NOMO-1 treated with DMSO at 0.1 percent for 48 hours (cell line): ENCODE results near the gene RTBDN.
A peak's percentile ranks its signal among the peaks of the same experiment; 100 is the strongest.
"Not testable (repeated sequence)": the region's sequence is repeated elsewhere in the genome, so short reads cannot be mapped to it uniquely, and the experiment has no call there.

Experiments used
- DNase-seq: peaks from one replicate; lab custom pipeline; 2025; ENCODE audit not compliant: unreplicated experiment; lab: John Stamatoyannopoulos, UW

The RTBDN gene

GRCh38 chr19:12825254-12826131 is 8.9 kb downstream of the RTBDN start:
- DNase-seq: no peak

DNA sequence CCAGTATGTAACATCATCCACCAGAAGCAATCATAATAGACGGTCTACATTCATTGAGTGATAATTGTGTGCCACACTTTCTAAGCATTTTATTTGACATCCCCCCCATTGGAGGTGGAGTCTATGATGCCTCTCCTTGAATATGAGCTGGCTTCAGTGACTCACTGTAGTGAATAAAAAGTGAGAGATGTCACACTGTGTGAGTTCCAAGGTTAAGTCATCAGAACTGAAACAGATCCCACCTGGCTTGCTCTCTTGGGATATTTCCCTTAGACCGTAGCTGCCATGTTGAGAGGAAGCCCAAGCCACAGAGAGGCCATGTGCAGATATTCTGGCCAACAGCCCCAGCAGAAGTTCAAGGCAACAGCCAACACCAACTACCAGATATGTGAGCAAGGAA is 12.6 kb downstream of the RTBDN start:
- no peak for DNase-seq

- not testable (repeated sequence) for DNase-seq
Observed at GRCh38 chr19:12817810-12818209, 16.6 kb downstream of the RTBDN start.

GRCh38 chr19:12817188-12817587 is 17.2 kb downstream of the RTBDN start:
- not testable (repeated sequence) for DNase-seq

- DNase-seq: no peak
Observed at GRCh38 chr19:12815088-12815487, 19.3 kb downstream of the RTBDN start.

- peak; percentile 87 for DNase-seq
Observed at GRCh38 chr19:12806242-12807081, 27.9 kb downstream of the RTBDN start, which contains the start of gene RNASEH2A. RNASEH2A (plus strand) TSS chr19:12806584; CDS start chr19:12806674, 90 bp downstream.

DNA sequence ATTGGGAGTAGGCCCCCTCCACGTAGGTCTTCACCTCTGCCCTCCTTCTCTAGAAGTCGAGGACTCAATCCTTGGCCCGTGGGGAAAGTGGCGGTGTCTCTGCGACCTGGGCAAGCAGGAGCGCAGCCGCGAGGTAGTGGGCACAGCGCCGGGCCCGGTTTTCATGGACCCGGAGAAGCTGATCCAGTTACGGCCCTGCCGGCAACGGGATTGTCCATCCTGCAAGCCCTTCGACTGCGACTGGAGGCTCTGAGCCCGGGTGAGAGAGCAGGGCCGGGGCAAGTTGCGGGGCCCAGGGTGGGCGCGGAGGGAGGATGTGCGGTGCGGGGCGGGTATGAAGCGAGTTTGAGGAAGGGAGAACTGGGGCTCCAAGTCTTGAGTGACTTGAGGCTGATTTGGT is 30.3 kb downstream of the RTBDN start:
- no peak for DNase-seq

DNA sequence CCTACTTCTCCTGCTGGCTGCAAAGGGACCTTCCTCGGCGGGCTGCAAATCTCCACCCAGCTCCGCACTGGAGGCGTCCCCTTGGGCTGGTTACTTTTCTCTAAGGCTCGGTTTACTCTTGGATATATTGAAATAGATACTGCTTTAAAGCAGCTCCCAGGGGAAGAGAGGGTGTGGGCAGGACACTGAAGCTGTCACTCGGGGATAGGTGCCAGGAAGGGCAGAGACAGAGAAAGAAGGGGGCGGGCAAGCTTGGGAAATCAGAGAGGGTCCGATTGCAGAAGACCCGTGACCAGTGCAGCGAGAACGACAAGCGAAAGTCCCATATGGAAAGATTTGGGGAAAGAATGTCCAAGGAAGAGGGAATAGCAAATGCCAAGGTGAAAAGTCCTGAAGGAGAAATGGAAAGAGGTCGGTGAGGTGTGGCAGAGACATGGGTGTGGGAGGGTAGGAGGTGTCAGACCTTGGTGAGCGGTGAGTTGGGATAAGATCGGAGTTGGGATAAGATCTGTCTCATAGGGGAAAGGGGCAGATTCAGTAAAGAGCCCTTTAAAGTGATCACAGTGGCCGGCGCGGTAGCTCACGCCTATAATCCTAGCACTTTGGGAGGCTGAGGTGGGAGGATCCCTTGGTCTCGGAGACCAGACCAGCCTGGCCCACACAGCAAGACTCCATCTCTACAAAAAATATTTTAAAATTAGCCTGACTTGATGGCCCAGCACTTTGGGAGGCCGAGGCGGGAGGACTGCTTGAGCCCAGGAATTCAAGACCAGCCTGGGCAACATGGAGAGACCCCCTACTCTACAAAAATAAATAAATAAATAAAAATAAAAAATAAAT is 31.9 kb downstream of the RTBDN start:
- DNase-seq: no peak

GRCh38 chr19:12801466-12802266 is 32.7 kb downstream of the RTBDN start, which contains the start of the genes PRDX2 and THSD8:
PRDX2 (minus strand) TSS chr19:12801800; CDS start chr19:12801261, 539 bp downstream.
THSD8 (plus strand) TSS chr19:12802069; CDS start chr19:12802072, 3 bp downstream.
- DNase-seq: peak; percentile 66

GRCh38 chr19:12800923-12801465 is 33.4 kb downstream of the RTBDN start:
- DNase-seq: no peak

GRCh38 chr19:12800466-12800770 is 34.0 kb downstream of the RTBDN start:
- no peak for DNase-seq

DNA sequence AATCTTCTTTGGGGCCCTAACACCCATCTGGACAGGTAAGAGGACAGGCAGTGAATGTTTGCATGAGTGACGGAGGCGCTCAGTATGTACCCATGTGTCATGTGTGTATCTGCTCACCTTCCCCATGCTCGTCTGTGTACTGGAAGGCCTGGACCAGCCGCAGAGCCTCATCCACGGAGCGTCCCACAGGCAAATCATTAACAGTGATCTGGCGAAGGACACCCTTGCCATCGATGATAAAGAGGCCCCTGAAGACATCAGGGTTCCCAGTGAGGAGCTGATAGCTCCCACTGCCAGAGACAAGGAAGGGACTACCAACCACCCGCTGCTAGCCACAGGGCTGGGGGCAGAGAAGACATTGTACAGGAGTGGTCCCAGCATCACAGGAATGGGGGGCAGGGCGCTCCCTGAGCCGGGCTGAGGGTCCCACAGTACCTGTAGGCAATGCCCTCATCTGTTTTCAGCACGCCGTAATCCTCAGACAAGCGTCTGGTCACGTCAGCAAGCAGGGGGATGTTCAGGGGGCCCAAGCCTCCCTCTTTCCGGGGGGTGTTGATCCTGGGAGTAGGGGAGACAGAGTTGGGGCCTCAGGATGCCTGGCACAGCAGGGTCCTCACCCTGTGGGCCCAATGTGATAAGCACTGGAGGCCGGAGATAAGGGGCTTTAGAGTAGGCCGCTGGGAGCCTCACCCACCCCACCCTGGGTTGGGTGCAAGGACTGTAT is 34.5 kb downstream of the RTBDN start:
- DNase-seq: no peak

- not testable (repeated sequence) for DNase-seq
Observed at GRCh38 chr19:12797607-12798006, 36.8 kb downstream of the RTBDN start.

DNA sequence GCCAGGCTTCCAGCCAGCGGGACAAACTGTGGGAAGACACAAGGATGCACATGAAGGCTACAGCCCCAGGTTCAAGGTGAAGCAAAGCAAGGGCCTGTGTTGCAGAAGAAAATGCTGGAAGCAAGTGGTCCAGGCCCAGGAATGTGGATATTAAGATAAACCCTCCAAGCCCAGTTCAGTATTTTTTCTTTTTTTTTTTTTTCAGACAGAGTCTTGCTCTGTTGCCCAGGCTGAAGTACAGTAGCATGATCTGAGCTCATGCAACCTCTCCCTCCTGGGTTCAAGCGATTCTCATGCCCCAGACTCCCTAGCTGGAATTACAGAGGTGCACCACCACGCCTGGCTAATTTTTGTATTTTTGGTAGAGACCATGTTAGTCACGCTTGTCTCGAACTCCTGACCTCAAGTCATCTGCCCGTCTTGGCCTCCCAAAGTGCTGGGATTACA is 37.2 kb downstream of the RTBDN start:
- no peak for DNase-seq

DNA sequence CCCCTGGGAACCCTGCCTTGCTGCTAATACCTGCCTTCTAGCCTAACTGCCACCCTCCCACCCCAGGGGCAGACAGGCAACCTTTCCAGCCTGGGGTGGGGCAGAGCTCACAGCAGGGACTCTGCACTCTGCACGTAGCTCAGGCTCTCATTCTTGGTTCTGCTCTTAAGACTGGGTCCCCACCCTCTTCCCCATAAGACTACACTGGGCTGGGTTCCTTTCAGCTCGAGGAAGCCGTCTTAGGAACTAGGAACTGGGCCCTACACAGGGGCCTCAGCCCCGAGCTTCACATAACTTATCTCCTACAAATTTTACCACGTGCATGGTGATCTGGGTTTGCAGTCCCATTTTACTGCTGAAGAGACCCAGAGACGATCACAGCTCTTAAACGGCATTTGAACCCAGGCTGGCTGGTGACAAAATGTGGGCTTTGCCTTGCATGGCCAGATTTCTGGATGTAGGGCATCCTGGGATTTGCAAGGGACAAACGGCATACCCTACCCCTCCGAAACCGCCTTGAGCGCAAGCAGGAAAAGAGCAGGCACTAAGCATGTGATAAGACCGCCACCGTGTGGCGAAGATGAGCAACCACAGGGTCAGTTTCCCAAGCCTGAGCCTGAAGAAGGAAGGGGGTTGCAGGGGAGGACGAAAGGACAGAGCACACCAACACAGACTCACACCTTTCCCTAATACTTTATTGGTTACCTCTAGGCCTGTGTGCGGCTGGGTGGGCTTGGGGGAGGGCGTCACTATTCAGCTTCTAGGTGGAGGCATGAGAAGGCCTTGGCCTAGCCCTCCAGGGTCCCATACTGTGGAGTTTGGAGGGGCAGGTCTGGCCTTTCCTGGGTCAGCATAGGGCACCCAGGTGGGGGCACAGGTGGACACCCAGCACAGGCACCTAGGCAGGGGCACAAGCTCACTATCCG is 38.0 kb downstream of the RTBDN start:
- DNase-seq: peak; percentile 66

GRCh38 chr19:12794971-12795381 is 39.4 kb downstream of the RTBDN start:
- DNase-seq: no peak

GRCh38 chr19:12794196-12794941 is 40.0 kb downstream of the RTBDN start:
- peak; percentile 35 for DNase-seq
